Neural crest cell (in vitro differentiated cells): ENCODE results near the gene SSBP3. TPM values are rescaled to one million over a fixed set of nuclear protein-coding genes. Genes with fewer than 3 reads are reported as not detected.

ENCODE experiments used
- DNase-seq: peaks from one replicate; pipeline ENCODE4 v3.0.0; 2021; ENCODE audit warnings: low read depth, mixed read lengths, low spot score
- H3K27ac Mint-ChIP-seq: one replicate; pipeline ENCODE4 v1.8.0; 2021; ENCODE audit warnings: mild to moderate bottlenecking, mixed read lengths; ENCODE audit not compliant: unreplicated experiment
- H3K27me3 Mint-ChIP-seq: 2 replicates; pipeline ENCODE4 v1.8.0; 2021; ENCODE audit warnings: low read depth, mild to moderate bottlenecking, mixed read lengths
- H3K36me3 Mint-ChIP-seq: 2 replicates; pipeline ENCODE4 v1.8.0; 2021; ENCODE audit warnings: low read depth, mild to moderate bottlenecking, mixed read lengths
- H3K4me1 Mint-ChIP-seq: 2 replicates; pipeline ENCODE4 v1.8.0; 2021; ENCODE audit warnings: mixed read lengths
- H3K4me3 Mint-ChIP-seq: one replicate; pipeline ENCODE4 v1.8.0; 2021; ENCODE audit warnings: mild to moderate bottlenecking, mixed read lengths
- H3K9me3 Mint-ChIP-seq: 2 replicates; pipeline ENCODE4 v1.8.0; 2021; ENCODE audit warnings: mixed read lengths
- CTCF ChIP-seq: fragments of 200-600 bp; sonication (generic); conservative IDR thresholded peaks from 2 replicates; pipeline ENCODE4 v1.5.0; 2021; ENCODE audit warnings: antibody characterized with exemption, mild to moderate bottlenecking
- total RNA-seq: library from RNA; stranded (reverse); gene quantifications from 2 replicates; pipeline ENCODE4 v1.2.1, GENCODE V29; 2021

SSBP3 gene
- total RNA-seq, 1 donor from 2014 or later: 94.3 TPM

- Mint-ChIP-seq H3K4me1 (peaks cover 13% of the 10 kb centered on the region), H3K9me3 (no peaks in the 10 kb centered on the region), H3K4me3 (no peak overlapping the region), H3K27me3 (no peaks in the 10 kb centered on the region), H3K36me3 (no peaks in the 10 kb centered on the region), H3K27ac (no peak overlapping the region)
- no peak for TF ChIP-seq CTCF
- no peak for DNase-seq
These were observed 155.5 kb downstream of the SSBP3 start for GRCh38 chr1:54250670-54251069.

GRCh38 chr1:54249819-54250435 is 156.3 kb downstream of the SSBP3 start:
- Mint-ChIP-seq H3K9me3 (no peaks in the 10 kb centered on the region), H3K4me1 (peaks cover 13% of the 10 kb centered on the region), H3K36me3 (no peaks in the 10 kb centered on the region), H3K27ac (no peak overlapping the region), H3K27me3 (no peaks in the 10 kb centered on the region), H3K4me3 (no peak overlapping the region)
- DNase-seq: no peak
- no peak for TF ChIP-seq CTCF

- DNase-seq: no peak
- no peak for TF ChIP-seq CTCF
- H3K4me3 Mint-ChIP-seq: no peak overlapping the region
- no peaks in the 10 kb centered on the region for H3K9me3 Mint-ChIP-seq
- peak overlapping the region; percentile 24 for H3K27ac Mint-ChIP-seq
- peaks cover 6% of the 10 kb centered on the region for H3K36me3 Mint-ChIP-seq
- peaks cover 12% of the 10 kb centered on the region for H3K4me1 Mint-ChIP-seq
- H3K27me3 Mint-ChIP-seq: no peaks in the 10 kb centered on the region
These were observed 157.2 kb downstream of the SSBP3 start for GRCh38 chr1:54248966-54249365.

- Mint-ChIP-seq H3K36me3 (peaks cover 7% of the 10 kb centered on the region), H3K27me3 (no peaks in the 10 kb centered on the region), H3K4me1 (peaks cover 12% of the 10 kb centered on the region), H3K4me3 (no peak overlapping the region), H3K27ac (no peak overlapping the region), H3K9me3 (no peaks in the 10 kb centered on the region)
- no peak for DNase-seq
- TF ChIP-seq CTCF: no peak
These were observed 158.2 kb downstream of the SSBP3 start for GRCh38 chr1:54247863-54248515.

DNA sequence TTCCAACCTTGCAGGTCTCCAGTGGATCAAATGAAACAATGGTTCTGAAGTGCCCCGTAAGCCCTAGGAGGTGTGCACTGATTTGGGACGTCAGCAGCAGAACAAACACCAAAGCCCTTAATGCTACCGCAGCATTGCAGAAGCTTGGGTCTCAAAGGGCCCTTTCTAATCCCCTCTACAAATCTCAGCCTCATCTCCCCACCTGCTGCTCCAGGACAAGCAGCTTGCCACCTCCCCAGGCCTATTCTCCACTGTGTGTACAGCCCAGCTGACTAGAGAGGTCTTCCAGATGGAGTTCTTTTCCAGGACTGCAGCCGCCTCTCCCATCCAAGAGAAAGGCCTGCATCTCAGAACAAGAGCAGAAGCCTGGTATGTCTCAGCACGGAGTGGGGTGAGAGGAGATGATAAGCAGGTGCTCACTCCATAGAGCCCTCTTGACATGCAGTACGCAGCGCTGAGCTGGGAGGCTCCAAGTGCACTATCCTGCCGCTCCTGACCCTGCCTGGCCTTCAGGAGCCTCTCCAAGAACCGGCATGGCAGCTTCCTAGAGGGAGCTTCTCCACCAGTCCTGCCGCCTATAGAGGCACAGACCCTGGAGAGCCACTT is 160.0 kb downstream of the SSBP3 start:
- no peak for DNase-seq
- H3K4me3 Mint-ChIP-seq: no peak overlapping the region
- H3K36me3 Mint-ChIP-seq: peaks cover 8% of the 10 kb centered on the region
- H3K9me3 Mint-ChIP-seq: no peaks in the 10 kb centered on the region
- TF ChIP-seq CTCF: no peak
- peaks cover 9% of the 10 kb centered on the region for H3K4me1 Mint-ChIP-seq
- H3K27ac Mint-ChIP-seq: no peak overlapping the region
- no peaks in the 10 kb centered on the region for H3K27me3 Mint-ChIP-seq
